ENCODE results near the gene NCAPH2. TPM values are rescaled to one million over a fixed set of nuclear protein-coding genes. Genes with fewer than 3 reads are reported as not detected.
A peak's percentile ranks its signal among the peaks of the same experiment; 100 is the strongest.

The NCAPH2 gene
- total and polyA plus RNA-seq, 12 donors, result 13.8 to 90.5 (median 32.6) TPM

DNA sequence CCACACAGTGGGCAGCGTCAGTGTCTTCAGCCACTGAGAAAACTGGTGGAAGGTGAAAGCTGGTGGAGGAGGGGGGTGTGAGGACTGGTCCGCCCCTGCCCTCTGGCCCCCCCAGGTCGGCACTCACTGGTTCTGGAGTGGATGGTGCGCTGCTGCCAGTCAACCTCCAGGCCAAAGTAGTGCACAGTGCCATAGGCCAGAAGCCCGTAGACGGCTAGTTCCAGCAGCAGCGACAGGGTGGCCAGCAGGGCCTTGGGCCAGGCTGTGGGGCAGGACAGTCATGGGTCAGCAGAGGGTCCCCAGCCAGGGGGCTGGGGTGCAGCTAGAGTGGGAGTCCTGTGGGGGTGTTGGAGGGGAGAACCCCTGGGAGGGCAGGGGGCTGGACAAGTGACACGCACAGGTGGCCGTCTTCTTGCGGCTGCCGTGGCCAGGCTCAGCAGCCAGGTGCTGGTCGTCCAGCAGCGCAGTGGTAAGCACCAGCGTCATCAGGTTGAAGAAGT lies 2.7 kb upstream of the NCAPH2 start:
- Histone ChIP-seq H3K27ac (no peak overlapping the region), H3K36me3 (replicated peaks in 1 of 2) (peaks cover 0 to 32% of the 10 kb centered on the region in 2 donors), H3K9me3 (replicated peaks in 1 of 3) (no peaks in the 10 kb centered on the region), H3K4me1 (replicated peaks in 1 of 2) (peaks cover 8 to 25% of the 10 kb centered on the region in 2 donors), H3K4me3 (no peak overlapping the region), H3K27me3 (no peaks in the 10 kb centered on the region)
- peak in 2 of 7 donors; percentile 17 to 38 for DNase-seq
- intact Hi-C loops (cut with DNase I), result no loop called here
- no peak for TF ChIP-seq POLR2A (IDR thresholded peaks at IDR 0.05)
- TF ChIP-seq, protein P1, sequence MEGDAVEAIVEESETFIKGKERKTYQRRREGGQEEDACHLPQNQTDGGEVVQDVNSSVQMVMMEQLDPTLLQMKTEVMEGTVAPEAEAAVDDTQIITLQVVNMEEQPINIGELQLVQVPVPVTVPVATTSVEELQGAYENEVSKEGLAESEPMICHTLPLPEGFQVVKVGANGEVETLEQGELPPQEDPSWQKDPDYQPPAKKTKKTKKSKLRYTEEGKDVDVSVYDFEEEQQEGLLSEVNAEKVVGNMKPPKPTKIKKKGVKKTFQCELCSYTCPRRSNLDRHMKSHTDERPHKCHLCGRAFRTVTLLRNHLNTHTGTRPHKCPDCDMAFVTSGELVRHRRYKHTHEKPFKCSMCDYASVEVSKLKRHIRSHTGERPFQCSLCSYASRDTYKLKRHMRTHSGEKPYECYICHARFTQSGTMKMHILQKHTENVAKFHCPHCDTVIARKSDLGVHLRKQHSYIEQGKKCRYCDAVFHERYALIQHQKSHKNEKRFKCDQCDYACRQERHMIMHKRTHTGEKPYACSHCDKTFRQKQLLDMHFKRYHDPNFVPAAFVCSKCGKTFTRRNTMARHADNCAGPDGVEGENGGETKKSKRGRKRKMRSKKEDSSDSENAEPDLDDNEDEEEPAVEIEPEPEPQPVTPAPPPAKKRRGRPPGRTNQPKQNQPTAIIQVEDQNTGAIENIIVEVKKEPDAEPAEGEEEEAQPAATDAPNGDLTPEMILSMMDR (IDR thresholded peaks at IDR 0.05), result no peak
- 83 to 93% (median 89%) methylated on average over 6 to 14 of the region's 14 CpGs; no CpG with 5 or more reads in 1 of the 4 donors for WGBS, 4 donors

DNA sequence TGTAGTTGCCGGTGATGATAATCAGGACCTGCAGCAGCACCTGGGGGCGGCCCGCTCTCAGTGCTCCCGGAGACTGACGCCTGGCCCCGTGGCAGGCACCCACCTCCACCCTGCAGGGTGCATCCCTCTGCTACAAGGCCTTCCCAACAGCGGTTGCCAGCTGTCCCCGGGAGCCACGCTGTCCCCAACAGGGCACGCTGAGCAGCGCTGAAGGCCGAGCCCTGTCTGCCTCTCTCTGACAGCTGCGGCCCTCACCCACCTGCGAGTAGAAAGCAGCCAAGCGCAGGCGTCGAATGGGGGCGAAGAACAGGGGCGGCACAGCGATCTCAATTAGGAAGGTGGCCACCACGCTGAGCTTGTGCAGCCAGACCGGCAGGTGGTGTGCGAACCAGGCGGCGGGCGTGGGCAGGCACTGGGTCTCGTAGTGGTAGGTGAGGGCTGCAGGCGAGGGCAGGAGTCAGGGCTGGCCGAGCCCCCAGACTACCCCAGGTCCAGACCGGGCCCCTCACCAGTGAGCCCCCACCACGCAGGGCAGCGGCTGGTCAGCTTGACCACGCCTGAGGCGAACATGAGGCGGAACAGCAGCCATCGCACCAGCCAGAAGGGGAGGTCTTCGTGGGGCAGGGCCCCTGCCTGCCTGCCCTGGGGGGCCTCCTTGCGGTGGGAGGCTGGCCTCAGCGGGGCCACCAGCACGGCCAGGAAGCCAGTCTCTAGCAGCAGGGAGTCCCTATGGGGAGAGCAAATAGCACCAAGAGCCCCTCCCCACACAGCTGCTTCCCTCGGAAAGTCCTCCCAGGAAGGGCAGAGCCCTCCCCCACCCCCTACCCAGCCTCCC lies 2.0 kb upstream of the NCAPH2 start:
- TF ChIP-seq POLR2A (IDR thresholded peaks at IDR 0.05), result no peak
- TF ChIP-seq, protein P1 (IDR thresholded peaks at IDR 0.05), result no peak
- peak overlapping the region in 2 of 4 donors; percentile 77 to 88 for H3K4me3 ChIP-seq
- no peaks in the 10 kb centered on the region for H3K9me3 ChIP-seq (replicated peaks in 1 of 3)
- H3K27ac ChIP-seq, result no peak overlapping the region
- WGBS, 4 donors, result 90 to 94% (median 92%) methylated on average over 15 to 41 of the region's 41 CpGs
- peaks cover 0 to 32% of the 10 kb centered on the region in 2 donors for H3K36me3 ChIP-seq (replicated peaks in 1 of 2)
- intact Hi-C loops (cut with DNase I), result no loop called here
- no peaks in the 10 kb centered on the region for H3K27me3 ChIP-seq
- peak in 4 of 7 donors; percentile 26 to 58 (median 47) for DNase-seq
- H3K4me1 ChIP-seq (replicated peaks in 1 of 2), result peaks cover 8 to 25% of the 10 kb centered on the region in 2 donors

DNA sequence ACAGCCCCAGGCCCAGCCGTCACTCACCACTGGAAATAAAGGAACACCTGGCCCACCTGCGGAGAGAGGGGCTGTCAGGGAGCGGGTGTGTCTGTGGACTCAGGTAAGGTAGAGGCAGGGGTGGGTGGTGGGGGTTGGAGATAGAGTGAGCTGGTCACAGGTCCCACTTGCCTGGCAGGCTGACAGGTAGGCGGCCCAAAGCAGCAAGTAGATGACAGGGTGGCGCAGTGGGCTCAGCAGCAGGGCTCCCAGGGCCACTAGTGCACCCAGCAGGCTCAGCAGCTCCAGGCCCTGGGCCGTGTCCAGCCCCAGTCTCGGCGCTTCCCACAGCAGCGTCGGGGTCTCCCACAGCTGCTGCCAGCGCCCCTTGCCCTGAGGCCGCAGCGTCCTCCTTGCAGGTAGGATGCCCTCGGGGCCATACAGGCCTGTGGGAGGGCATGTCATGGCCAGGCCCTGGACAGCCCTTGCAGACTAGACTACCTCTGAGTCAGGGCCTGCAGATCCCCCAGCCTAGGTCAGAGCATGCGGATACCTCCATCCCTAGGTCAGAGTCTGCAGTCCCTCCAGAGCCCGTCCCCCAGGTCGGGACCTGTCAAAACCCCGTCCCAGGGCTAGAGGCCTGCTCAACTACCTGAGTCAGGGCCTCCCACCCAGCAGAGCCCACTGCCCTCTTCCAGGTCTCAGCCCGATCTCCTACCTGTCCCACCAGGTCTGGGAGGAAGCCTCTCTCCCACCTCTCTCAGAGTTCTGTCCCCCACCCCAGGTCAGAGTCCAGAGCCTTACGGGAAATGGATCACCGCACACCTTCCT lies 1.2 kb upstream of the NCAPH2 start:
- Histone ChIP-seq H3K9me3 (replicated peaks in 1 of 3) (no peaks in the 10 kb centered on the region), H3K27ac (peak overlapping the region in 4 of 5 donors; percentile 60 to 97 (median 74)), H3K4me1 (replicated peaks in 1 of 2) (peaks cover 8 to 25% of the 10 kb centered on the region in 2 donors), H3K27me3 (no peaks in the 10 kb centered on the region), H3K4me3 (peak overlapping the region; percentile 71 to 88 (median 82)), H3K36me3 (replicated peaks in 1 of 2) (peaks cover 0 to 32% of the 10 kb centered on the region in 2 donors)
- TF ChIP-seq POLR2A (IDR thresholded peaks at IDR 0.05), result no peak
- TF ChIP-seq, protein P1 (IDR thresholded peaks at IDR 0.05), result no peak
- intact Hi-C loops (cut with DNase I), result no loop called here
- 22 to 52% (median 29%) methylated on average over 7 to 21 of the region's 21 CpGs for WGBS, 4 donors
- DNase-seq, result peak in 4 of 7 donors; percentile 54 to 71 (median 60)
